GM19023 (cell line): ENCODE measurements around the gene SLC66A2.
"Not testable (repeated sequence)": the region's sequence is repeated elsewhere in the genome, so short reads cannot be mapped to it uniquely, and the experiment has no call there.

Source experiments
- ATAC-seq: cut with Tn5 transposase; IDR thresholded peaks from one replicate; pipeline ENCODE4 v1.9.1; 2021; ENCODE audit warnings: mild to moderate bottlenecking, moderate library complexity; ENCODE audit not compliant: unreplicated experiment

Gene SLC66A2

GRCh38 chr18:79971211-79971952 is 19.9 kb upstream of the SLC66A2 start:
- no peak for ATAC-seq

- ATAC-seq: no peak
These were observed 19.1 kb upstream of the SLC66A2 start for GRCh38 chr18:79970419-79971133.

DNA sequence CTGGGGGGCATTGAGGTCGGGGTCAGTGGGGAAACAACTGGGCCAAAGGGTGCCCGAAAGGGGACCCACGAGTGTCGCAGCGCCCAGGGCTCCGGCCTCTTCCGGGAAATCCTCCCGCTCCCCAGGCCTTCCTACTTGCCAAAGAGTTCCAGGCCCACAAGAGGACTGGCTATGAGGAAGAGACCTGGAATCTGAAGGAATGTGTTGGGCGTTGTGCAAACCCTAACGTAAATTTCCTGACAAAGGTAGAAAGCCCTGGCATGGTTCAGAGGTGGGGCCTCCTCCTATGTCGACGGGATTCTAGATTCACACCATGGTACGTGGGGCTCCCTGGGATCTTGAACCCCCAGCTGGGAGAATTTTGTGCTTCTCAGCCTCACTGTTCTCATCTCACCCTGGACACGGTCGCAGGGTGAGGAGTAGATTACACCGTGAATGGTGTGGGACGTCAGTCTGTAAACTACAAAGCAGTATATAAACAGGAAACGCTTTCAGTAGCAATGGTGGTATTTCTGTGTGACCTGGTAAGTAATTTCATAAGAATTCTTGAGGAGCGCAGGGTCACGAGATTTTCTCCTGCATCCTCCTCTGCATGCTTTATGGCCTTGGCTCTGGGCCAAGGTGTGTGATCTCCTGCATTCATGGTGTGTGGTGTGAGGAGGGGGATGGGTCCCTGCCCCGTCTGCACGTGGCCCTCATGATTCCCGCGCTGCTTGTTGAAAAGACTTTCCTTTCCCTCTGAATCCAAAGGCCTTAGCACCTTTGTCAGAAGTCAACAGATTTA is 13.9 kb upstream of the SLC66A2 start:
- no peak for ATAC-seq

- peak; percentile 67 for ATAC-seq
These were observed 13.1 kb upstream of the SLC66A2 start, which contains the start of gene HSBP1L1 for GRCh38 chr18:79964330-79965118. HSBP1L1 (plus strand) TSS chr18:79964643; CDS start chr18:79964736, 93 bp downstream.

- no peak for ATAC-seq
These were observed 12.3 kb upstream of the SLC66A2 start for GRCh38 chr18:79963658-79964329.

DNA sequence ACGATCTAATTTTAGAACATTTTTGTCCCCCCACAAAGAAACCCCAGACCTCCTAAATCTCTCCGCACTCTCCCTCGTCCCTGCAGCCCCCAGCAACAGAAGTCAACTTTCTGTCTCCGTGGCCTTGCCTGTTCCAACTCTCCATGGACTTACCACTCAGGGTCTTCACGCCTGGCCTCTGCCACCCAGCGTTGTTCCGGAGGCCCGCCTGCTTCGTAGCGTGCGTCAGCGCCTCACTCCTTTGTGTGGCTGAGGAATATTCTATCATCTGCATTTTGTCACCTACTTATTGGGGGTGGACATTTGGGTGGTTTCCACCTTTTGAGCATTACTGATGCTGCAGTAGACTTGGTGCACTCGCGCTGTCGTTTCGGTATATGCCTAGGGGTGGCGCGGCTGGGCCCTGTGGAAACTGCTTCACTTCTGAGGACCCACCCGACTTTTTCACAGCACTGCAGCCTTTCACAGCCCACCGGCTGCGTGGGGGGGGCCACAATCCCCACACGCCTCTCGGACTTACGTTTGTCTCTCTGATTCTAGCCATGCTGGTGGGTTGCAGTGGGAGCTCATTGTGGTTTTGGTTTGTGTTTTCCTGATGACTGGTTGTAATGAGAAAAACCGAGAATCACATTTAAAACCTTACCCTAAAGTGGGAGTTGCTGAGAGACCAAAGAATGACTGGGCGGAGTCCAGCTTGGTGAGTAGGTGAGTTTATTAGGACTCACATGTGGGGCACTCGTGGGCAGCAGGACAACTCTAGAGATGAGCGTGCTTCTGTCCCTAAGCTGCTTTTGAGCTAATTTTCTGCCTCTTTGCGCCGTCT is 11.6 kb upstream of the SLC66A2 start:
- ATAC-seq: peak; percentile 53

GRCh38 chr18:79962311-79962710 is 10.9 kb upstream of the SLC66A2 start:
- no peak for ATAC-seq

DNA sequence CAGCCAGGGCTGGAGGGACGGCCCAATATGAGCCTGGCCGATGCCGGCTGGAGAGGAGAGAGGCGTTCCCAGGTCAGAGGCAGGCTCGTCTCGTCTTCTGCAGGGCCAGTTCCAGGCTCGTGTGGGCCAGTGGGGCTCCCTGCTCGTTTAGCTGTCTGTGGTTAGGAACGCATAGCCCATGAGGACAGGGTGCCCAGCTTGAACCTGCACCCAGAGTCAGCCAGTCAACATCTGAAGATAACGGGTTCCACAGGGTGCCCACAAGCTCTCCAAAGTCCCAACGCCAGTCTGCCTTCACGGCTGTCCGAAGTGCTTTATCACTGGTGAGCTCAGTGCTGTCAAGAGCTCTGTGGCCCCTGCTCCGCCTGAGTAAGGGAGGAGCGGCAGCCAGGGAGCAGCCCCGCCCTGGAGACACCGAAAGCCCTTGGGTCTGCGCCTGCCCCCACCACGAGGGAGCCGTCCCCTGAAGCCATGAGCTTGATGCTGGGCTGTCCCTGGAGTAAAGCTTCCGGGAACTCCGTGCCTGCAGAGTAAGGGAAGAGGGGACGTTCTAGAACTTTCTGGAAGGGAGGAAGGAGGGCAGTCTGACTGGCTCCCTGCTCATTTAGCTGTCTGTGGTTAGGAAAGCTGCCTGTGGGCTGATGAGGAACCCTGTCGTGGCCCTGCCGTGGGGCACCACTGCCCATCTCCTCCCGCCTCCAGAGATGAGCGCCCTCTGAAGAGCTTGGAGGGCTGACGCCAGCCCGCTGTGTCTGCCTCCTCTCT is 10.3 kb upstream of the SLC66A2 start:
- ATAC-seq: no peak

GRCh38 chr18:79960921-79961526 is 9.6 kb upstream of the SLC66A2 start:
- ATAC-seq: no peak

DNA sequence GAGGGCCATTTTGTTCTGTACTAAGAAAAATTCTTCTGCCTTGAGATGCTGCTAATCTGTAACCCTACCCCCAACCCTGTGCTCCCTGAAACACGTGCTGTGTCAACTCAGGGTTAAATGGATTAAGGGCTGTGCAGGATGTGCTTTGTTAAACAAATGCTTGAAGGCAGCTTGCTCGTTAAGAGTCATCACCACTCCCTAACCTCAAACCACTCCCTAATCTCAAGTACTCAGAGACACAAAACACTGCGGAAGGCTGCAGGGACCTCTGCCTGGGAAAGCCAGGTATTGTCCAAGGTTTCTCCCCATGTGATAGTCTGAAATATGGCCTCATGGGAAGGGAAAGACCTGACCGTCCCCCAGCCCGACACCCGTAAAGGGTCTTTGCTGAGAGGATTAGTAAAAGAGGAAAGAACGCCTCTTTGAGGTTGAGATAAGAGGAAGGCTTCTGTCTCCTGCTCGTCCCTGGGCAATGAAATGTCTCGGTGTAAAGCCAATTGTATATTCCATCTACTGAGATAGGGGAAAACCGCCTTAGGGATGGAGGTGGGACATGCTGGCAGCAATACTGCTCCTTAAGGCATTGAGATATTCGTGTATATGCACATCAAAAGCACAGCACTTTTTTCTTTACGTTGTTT is 8.8 kb upstream of the SLC66A2 start:
- ATAC-seq: not testable (repeated sequence)

- ATAC-seq: no peak
These were observed 7.5 kb upstream of the SLC66A2 start for GRCh38 chr18:79958981-79959380.

DNA sequence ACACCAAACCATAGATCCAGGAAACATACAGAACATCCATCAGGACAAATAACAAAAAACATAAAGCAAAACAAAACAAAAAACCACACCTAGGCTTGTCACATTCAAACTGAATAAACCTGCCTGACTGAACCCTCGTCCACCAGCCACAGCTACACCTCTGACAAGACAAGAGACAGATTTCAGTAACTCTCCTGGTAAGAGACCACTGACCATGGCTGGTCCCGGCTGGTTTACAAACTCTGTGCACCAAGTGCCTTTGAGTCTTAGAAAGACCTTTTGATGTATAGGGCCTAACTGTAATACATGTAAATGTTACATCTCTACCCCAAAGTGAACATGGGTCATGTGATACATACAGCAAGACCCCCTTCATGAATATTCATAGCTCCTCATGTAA is 4.8 kb upstream of the SLC66A2 start:
- no peak for ATAC-seq

DNA sequence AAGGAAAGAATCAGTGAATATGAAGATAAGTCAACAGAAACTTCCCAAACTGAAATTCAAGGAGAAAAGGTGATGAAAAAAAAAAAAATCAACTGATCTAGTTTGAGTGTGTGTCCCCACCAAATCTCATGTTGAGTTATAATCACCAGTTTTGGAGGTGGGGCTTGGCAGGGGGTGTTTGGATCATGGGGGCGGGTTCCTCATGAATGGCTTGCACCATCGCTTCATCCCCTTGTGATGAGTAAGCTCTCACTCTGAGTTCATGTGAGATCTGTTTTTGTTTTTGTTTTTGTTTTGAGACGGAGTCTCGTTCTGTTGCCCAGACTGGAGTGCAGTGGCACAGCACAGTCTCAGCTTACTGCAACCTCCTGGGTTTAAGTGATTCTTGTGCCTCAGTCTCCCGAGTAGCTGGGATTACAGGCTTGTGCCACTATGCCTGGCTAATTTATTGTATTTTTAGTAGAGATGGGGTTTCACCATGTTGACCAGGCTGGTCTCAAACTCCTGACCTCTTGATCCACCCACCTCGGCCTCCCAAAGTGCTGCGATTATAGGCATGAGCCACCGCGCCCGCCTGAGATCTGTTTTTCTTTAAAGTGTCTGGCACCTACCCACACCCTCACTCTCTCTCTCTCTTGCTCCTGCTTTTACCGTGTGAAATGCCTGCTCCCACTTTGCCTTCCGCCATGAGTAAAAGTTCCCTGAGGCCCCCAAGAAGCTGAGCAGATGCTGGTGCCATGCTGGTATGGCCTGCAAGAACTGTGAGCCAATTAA is 4.0 kb upstream of the SLC66A2 start:
- ATAC-seq: no peak

DNA sequence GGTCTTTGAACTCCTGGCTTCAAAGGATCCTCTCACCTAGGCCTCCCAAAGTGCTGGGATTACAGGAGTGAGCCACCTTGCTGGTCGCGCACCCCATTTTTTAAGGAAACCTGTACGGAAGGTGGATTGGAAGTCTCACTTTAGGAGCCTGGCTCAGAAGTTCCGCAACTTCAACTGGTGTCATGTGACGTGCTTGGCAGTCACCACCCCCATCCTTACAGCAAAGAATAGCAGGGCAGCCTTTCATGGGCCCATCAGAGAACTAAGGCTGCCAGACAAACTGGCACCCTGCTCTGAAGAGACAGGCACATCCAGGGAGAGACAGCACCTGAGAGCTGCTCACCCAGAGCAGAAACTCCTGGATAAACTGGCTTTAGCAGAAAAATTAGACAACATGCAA is 3.3 kb upstream of the SLC66A2 start:
- no peak for ATAC-seq

- ATAC-seq: no peak
These were observed 2.7 kb upstream of the SLC66A2 start for GRCh38 chr18:79953971-79954651.

- no peak for ATAC-seq
These were observed 1.6 kb upstream of the SLC66A2 start for GRCh38 chr18:79952996-79953559.
